Epidermal melanocyte (primary cell): Measurements from ENCODE around the gene RAMACL.
"Not testable (repeated sequence)": the region's sequence is repeated elsewhere in the genome, so short reads cannot be mapped to it uniquely, and the experiment has no call there.

Experiments used
- DNase-seq: peaks from one replicate; pipeline ENCODE4 v3.0.0; 2011; ENCODE audit warnings: low spot score; ENCODE audit not compliant: insufficient read length

RAMACL gene

DNA sequence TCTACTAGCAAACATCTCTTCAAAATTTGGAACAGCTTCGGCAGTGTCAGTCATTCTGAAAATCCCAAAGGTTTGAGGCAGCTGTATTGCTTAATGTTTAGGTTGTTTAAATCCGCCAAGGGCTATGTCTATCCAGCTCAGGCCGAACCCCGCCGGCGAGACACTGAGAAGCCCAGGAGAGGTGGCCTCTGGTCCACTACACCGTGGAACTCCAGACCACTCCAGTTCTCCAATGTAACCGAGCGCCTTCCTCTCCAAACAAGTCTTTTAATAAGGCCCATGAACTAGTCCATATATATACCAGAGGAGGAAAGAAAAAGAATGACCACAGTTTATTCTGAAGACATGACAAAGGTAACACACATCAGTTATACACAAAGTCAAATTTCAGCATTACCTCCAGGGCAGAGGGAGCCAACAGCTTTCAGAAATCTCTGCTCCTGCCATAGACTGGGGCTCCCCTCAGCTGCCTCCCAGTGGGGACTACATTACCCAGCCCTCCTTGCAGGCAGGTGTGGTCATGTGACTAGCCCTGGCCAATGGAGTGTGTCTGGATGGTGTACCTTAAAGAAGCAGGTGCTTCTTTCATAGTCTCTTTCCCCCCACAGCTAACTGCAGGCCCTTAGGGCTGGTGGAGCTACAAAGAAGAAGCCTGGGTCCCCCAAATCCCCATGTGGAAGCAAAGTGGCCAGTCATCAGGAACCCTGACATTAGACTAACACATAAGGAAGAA, at the start of gene RAMACL:
Gene RAMACL, minus strand, starts transcription at position 255 of the 733 bp plus-strand sequence. Its CDS starts 201 bp downstream, at position 54.
- DNase-seq = no peak

DNA sequence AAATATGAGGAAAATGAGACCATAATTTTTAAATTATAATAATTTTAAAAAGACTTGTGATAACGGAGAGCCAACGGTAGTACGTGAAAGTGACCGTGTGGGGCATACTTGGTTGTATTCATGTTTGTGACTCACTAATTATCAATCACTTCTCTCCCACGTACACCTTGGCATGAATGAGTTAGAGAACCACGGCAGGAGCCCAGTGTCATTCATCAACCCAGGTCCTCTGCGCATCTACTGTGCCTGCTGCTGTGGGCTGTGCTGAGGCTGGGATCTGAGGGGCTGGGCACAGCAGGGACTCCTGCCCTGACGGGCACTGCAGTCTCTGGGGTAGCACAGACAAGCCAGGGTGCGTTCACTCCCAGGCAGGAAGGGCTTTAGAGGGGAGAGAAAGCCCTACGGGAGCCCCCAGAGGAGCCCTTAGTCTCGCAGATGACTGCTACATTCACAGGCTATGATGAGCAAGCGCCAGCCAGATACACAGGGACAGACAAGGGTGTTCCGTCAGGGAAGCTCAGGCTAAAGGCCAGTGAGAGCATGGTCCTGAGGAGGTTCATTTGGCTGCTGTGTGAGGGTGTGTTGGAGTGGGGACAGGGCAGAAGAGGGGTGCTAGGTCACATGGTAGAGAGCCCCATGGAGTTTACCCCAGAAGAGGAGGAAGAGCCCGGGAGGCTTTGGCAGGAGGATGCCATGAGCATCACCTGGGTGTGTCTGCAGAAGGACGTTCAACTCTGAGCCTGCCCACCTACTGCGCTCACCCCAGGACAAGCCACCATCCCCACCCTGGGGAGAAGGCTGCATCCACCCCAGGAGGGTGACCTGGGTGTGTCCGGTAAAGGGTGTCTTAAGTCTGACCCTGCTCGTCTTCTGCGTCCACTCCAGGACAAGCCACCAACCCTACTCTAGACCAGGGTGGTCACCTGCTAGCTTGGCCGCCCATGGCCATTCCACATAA, 48.8 kb upstream of the RAMACL start:
- DNase-seq = no peak

DNA sequence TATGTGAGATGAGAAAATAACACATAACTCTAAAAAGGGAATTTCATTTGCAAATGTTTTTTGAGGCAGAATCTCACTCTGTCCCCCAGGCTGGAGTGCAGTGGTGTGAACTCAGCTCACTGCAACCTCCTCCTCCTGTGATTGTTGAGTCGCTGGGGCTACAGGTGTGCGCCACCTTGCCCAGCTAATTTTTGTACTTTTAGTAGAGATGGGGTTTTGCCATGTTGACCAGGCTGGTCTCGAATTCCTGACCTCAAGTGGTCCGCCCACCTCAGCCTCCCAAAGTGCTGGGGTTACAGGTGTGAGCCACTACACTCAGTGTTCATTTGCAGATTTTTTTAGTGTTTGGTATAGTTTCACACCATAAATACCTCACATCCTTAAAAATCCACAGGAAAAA, 48.1 kb upstream of the RAMACL start:
- DNase-seq = not testable (repeated sequence)

DNA sequence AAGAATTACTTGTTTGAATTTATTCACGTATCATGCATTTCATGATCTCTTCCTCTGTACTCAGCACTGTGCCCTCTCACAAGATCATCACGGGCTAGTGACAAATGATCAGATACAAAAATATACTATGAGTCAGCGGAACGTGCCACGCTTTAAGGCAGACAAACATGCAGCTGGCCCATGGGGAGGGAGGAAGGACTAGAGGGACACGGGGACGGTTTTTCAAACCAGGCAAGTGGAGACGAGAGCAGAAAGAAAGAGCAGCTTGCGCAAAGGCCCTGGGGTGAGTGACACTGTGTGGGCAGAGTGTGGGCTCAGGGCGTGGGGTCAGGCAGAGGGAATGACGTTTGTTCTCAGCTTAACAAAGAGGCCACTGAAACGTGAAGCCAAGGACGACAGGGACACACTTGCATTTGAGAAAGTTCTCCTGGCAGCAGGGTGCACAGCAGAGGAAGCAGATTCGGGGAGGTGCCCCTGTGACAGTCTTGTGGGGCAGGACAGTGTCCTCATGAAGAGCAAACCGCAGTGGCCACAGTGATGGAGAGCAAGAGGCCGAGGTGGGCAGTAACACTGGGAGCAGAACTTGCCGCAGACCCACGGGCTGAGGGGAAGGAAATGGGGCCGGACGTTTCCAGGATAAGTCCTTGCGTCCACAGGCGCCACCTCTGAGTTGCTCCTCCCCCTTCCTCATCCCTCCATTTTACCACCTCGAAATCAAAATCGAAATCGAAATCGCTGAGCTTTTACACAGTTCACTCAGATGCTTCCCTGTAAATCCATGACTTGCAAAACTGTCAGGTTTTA, 47.5 kb upstream of the RAMACL start:
- no peak for DNase-seq

DNA sequence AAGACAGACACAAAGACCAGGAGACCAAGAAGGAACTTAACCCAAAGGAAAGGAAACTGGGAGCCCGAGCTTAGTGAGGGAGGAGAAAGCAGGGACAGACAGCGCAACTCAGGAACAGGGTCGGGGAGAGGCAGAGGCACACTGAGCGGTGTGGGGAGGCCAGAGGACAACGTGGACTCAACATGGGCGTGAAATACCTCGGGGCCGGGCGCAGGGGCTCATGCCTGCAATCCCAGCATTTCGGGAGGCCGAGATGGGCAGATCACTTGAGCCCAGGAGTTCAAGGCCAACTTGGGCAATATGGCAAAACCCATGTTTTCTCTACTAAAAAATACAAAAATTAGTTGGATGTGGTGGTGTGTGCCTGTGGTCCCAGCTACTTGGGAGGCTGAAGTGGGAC, 46.3 kb upstream of the RAMACL start:
- DNase-seq = no peak

- no peak for DNase-seq
Measured at GRCh38 chr6:166630462-166630861, 44.0 kb upstream of the RAMACL start.

DNA sequence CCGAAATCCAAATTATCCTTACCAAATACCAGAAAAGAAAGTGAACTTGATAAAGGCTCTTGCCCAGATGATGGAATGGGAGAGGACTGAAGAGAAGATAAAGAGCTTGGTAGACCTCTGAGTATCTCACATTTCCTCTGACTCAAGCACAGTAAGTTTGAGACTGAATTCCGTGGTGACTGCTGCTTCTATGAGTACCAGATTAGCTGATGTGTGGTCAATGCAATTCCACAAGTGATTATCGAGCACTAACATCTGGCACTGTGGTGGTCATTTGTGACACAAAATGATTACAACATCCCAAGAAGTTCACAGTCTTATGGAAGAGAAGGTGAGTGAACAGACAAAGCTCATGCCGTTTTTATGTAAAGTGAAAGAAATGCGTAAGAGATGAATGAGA, 43.1 kb upstream of the RAMACL start:
- DNase-seq = no peak

GRCh38 chr6:166627875-166628801, 41.7 kb upstream of the RAMACL start:
- DNase-seq = peak; percentile 40

DNA sequence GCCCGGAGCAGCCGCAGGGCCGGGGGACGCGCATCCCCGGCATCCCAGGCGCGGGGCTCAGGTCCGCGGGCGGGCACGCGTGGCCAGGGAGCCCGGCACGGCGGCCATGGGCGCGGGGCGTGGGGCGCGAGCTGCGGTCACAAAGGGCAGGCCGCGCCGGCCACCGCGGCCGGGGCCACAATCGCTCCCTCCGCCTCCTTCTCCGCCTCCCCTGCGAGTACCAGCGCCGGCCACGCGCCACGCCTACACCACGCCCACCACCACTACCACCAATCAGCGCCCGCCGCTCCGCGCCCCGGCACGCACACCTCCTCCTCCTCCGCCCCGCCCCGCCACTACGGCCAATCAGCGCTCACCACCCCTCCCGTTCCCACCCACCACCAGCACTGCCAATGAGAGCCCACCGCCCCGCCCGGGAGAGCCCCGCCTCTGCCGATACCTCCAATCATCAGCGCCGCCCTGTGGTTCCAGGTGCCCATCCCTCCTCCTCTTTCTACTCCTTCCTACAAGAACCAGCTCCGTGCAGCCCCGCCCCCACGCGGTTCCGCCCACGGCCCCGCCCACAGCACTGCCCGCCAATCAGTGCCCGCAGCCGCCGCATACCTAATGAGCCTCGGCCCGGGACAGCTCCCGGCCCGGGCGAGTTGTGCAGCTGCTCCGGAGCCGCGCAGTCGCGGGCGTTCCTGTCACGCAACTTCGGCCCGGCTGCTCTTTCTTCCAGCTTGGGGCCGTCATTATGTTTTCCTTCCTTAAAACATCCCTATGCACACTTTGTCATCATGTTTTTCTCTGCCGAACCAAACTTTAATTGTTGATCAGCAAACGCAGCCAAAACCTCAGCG, 40.8 kb upstream of the RAMACL start, which contains the start of gene RPS6KA2:
Gene RPS6KA2, minus strand, starts transcription at position 219 of the 842 bp plus-strand sequence. CDS start 232 bp downstream, outside the sequence.
- peak; percentile 87 for DNase-seq

DNA sequence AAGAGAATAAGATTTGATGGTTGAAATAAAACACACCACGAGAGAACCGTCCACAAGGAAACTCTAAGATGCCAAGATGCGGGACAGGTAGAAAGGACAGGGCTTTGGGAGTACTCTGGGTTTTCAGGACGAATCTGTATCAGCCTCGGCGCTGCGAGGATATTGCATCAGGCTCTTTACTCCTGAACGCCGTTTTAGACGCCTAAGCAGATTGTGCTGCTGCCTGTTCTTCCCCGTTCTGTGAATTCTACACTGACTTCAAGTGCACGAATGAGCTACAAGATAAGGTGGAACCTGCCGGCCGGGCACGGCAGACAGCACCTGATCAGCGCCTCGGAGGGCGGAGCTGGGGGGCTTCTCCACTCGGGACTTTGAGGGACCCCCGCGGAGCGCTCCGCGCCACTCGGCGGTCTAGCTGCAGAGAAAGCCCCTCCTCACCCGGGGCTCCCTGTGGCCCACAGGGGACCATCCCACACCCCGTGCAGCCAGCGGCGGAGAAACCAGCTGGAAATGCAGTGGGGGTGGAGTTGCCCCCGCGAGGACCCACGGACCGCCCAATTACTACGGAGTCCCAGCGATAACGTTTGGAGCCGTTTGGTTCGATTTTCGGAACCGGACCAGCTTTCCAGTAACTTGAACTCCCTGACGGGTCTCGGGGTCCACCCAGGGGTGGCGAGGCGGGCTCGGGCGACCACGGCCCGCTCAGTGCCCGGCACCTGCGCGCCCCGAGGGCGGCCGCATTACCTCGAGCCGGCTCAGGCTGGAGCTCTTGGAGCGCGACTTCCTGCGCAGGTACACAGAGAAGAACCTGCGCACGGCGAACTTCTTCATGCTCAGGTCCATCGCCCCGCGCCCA, 39.9 kb upstream of the RAMACL start:
- DNase-seq = no peak

GRCh38 chr6:166625356-166625755, 38.9 kb upstream of the RAMACL start:
- DNase-seq = no peak

DNA sequence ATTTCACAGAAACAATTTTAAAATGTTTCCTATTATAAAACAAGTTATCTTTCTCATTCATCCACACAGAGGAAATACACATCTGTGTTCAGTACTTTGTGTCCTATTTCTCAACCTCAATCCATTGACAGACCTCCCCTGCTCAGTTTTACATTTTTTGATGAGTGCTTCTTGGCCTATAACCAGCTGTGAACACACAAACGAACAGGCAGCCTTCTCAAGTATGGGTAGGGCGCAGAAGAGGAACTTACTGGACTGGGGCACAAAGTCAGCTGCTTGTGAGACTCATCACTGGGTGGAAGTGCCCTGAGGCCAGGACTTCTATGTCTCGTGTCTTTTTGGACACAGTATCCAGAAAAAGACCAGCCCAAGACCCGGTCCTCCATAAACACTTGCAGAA, 37.8 kb upstream of the RAMACL start:
- peak; percentile 63 for DNase-seq

- DNase-seq = no peak
Measured at GRCh38 chr6:166623318-166623717, 36.8 kb upstream of the RAMACL start.

GRCh38 chr6:166621114-166621540, 34.6 kb upstream of the RAMACL start:
- DNase-seq = no peak

GRCh38 chr6:166620478-166621113, 34.1 kb upstream of the RAMACL start:
- no peak for DNase-seq

DNA sequence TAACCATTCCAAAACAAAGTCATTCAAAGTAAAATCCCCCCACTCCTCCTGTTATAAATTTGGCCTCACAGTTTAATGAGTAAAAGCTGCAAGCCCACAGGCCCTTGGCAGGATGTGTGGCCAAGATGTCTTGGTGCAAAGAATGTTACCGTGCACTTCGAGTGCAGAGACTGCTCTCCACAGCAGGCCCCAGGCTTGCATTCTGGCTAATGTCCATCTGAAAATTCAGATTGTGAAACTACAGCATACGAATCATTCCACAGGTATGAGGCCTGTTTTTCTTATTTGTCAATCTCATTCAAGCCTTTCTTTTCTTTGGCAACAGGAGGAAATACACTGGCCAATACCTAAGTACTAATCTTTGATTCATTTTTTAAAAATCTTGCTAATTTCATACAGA, 33.4 kb upstream of the RAMACL start:
- DNase-seq = no peak

DNA sequence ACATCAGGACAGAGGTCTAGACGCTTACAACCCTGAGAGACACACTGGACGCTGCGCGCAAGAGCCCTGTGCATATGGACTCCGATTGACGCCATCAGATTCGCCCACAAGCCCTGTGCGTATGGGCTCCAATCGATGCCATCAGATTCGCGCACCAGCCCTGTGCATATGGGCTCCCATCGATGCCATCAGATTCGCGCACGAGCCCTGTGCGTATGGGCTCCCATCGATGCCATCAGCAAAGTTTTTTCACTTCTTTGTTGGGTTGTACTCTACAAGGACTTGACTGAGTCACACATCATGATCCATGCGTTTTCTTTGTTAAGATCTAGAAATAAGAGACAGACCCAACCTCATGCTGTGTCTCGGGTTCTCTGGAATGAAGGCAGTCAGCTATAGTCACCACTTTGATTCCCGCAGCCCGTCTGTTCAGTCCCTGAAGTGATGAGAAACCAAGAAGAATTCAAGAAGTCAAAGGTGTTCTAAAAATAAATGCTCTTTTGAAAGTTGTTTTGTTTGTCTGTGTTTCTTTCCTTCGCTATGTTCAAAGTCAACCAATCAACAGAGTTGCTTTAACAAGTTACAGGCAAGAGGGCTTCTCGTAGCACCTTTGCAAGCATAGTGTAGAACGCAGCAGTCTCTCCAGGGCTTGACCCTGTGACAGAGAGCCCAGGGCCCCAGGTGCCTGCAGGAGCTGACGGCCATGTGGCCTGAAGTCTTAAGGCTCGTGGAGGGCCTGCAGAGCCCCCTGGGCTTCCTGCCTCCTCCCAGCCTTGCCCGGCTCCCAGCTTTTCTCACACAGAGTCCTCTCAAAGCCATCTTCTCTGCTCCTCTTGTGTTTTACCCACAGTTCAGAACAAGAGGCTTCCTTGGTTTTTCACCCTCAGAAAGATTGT, 32.6 kb upstream of the RAMACL start:
- no peak for DNase-seq
